ENCODE data around the gene FLACC1.

The FLACC1 gene

DNA sequence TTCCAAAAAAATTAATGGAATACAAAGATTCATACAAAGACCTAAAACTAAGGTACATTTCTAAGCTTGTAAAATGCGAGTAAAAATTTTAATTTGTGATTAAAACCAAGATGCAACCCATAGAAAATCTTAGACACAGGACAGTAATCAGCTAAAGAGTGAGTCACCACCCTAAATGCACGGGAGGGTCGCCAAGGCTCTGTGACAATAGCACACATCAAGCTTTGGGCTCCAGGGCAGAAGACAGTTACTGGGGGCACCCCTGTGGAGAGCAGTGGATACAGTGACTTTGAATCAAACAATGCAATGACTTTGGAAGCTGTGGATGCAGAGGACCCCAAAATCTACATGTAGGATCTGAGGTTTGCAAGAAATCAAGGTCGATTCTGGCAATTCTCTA lies 7.5 kb downstream of the FLACC1 start:
- 52 to 61% methylated on average over 2 of the region's 4 CpGs for WGBS, 2 experiments (ENCODE audit: insufficient coverage in 2 of 2)
- H3K4me1 ChIP-seq (ENCODE audit: control insufficient read depth, insufficient read depth, low read length, poor library complexity, severe bottlenecking): no peaks in the 10 kb centered on the region
- no peak overlapping the region for H3K4me3 ChIP-seq (ENCODE audit: extremely low read depth, insufficient read depth, low read length, poor library complexity, severe bottlenecking)
- no peaks in the 10 kb centered on the region for H3K9me3 ChIP-seq (ENCODE audit: control insufficient read depth, low read length)
- no peak overlapping the region for H3K27ac ChIP-seq (ENCODE audit: low read depth, low read length, severe bottlenecking)
- no peaks in the 10 kb centered on the region for H3K36me3 ChIP-seq (ENCODE audit: control insufficient read depth, insufficient read depth, low read length)

DNA sequence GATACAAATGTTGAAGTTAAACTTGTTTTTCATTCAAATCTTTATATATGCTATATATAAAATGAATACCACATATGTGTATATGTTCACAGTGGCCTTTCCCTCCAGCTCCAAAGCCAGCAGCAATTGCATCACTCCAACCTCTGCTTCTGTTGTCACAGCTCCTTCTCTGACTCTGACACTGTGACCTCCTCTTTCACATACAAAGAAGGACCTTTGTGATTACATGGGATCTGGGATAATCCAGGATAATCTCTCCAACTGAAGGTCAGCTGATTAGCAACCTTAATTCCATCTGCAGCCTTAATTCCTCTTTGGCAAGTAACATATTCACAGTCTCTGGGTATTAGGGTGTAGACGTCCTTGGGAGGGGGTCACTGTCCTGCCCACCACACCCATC lies 8.4 kb downstream of the FLACC1 start:
- no peaks in the 10 kb centered on the region for H3K9me3 ChIP-seq (ENCODE audit: control insufficient read depth, low read length)
- no peaks in the 10 kb centered on the region for H3K36me3 ChIP-seq (ENCODE audit: control insufficient read depth, insufficient read depth, low read length)
- H3K4me1 ChIP-seq (ENCODE audit: control insufficient read depth, insufficient read depth, low read length, poor library complexity, severe bottlenecking): no peaks in the 10 kb centered on the region
- H3K27ac ChIP-seq (ENCODE audit: low read depth, low read length, severe bottlenecking): no peak overlapping the region
- 60% methylated on average over 1 of the region's 1 CpG; no CpG with 5 or more reads in 1 of the 2 experiments for WGBS, 2 experiments (ENCODE audit: insufficient coverage in 2 of 2)
- no peak overlapping the region for H3K4me3 ChIP-seq (ENCODE audit: extremely low read depth, insufficient read depth, low read length, poor library complexity, severe bottlenecking)

DNA sequence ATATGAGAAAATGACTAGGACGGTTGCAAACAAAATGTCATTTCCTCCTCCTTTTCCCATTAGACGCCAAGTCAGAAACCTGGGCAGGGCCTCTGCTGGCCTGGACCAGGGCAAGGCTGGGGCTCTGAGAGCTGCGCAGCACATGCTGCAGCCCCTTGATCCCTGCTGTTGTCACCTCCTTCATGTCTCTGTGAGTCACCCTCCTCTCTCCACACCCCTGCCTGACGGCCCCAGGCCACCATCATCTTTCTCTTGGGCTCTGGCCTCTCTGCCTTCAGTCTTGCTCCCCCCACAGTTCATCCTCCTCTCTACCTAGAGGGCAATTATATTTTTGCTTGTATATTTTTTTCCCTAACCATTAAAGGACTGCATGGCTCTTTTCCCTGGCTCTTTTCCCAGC lies 10.0 kb downstream of the FLACC1 start:
- H3K27ac ChIP-seq (ENCODE audit: low read depth, low read length, severe bottlenecking): no peak overlapping the region
- H3K36me3 ChIP-seq (ENCODE audit: control insufficient read depth, insufficient read depth, low read length): no peaks in the 10 kb centered on the region
- no peaks in the 10 kb centered on the region for H3K4me1 ChIP-seq (ENCODE audit: control insufficient read depth, insufficient read depth, low read length, poor library complexity, severe bottlenecking)
- H3K9me3 ChIP-seq (ENCODE audit: control insufficient read depth, low read length): no peaks in the 10 kb centered on the region
- WGBS, 2 experiments (ENCODE audit: insufficient coverage in 2 of 2): 93 to 96% methylated on average over 3 to 4 of the region's 4 CpGs
- no peak overlapping the region for H3K4me3 ChIP-seq (ENCODE audit: extremely low read depth, insufficient read depth, low read length, poor library complexity, severe bottlenecking)

DNA sequence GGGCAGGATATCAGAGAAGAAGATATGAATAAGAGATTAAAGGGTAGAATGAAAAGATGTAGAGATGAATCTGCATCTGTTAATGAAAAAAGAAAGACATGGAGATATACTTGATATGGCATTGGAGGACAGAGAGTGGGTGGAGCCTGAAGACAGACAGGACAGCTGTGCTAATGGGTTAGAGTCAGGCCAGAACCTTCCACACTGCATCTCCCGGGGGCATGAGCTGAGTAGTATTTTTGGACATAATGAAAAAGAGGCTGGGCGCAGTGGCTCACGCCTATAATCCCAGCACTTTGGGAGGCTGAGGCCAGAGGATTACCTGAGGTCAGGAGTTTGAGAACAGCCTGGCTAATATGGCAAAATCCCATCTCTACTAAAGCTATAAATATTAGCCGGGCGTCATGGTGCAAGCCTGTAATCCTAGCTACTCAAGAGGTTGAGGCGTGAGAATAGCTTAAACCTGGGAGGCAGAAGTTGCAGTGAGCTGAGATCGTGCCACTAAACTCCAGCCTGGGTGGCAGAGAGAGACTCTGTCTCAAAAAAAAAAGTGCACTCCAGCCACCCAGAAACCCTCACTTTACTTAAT lies 11.4 kb downstream of the FLACC1 start:
- Histone ChIP-seq H3K4me3 (ENCODE audit: extremely low read depth, insufficient read depth, low read length, poor library complexity, severe bottlenecking) (no peak overlapping the region), H3K27ac (ENCODE audit: low read depth, low read length, severe bottlenecking) (no peak overlapping the region), H3K9me3 (ENCODE audit: control insufficient read depth, low read length) (no peaks in the 10 kb centered on the region), H3K36me3 (ENCODE audit: control insufficient read depth, insufficient read depth, low read length) (no peaks in the 10 kb centered on the region), H3K4me1 (ENCODE audit: control insufficient read depth, insufficient read depth, low read length, poor library complexity, severe bottlenecking) (no peaks in the 10 kb centered on the region)
- WGBS, 2 experiments (ENCODE audit: insufficient coverage in 2 of 2): 91 to 92% methylated on average over 6 to 7 of the region's 7 CpGs

DNA sequence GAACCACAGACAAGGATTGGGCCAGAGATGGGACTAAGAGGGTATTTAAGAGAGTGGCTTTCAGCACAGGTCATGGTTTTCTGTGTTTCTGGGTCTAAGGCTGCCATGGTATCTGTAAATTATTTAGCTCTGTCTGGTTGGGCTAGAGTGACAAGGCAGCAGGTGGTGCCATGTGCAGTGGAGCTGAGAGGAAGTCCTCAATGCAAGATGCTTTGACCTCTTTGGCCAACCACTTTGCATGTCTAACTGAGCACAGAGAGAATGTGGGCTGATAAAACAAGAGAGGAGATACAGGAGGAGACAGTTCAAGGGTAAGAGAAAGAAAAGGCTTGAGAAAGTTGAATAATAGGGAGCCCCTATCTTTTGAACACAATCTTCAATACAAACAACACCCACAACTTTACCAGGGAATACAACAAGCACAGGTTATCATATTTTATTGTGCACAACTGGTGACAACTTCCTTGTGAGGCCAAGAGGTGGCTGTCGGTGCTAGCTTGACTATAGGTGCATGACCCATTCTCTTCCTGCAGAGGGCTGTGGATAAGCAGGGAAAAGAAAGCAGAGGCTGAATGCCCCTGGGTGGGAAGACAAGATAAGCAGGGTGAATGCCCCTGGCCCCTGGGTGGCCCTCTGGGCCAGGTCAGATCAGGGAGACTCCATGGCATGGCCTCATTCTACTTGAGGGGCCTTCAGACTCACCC lies 12.3 kb downstream of the FLACC1 start:
- H3K27ac ChIP-seq (ENCODE audit: low read depth, low read length, severe bottlenecking): no peak overlapping the region
- no peaks in the 10 kb centered on the region for H3K36me3 ChIP-seq (ENCODE audit: control insufficient read depth, insufficient read depth, low read length)
- no peaks in the 10 kb centered on the region for H3K4me1 ChIP-seq (ENCODE audit: control insufficient read depth, insufficient read depth, low read length, poor library complexity, severe bottlenecking)
- H3K4me3 ChIP-seq (ENCODE audit: extremely low read depth, insufficient read depth, low read length, poor library complexity, severe bottlenecking): no peak overlapping the region
- 60 to 88% methylated on average over 1 of the region's 1 CpG for WGBS, 2 experiments (ENCODE audit: insufficient coverage in 2 of 2)
- H3K9me3 ChIP-seq (ENCODE audit: control insufficient read depth, low read length): no peaks in the 10 kb centered on the region

DNA sequence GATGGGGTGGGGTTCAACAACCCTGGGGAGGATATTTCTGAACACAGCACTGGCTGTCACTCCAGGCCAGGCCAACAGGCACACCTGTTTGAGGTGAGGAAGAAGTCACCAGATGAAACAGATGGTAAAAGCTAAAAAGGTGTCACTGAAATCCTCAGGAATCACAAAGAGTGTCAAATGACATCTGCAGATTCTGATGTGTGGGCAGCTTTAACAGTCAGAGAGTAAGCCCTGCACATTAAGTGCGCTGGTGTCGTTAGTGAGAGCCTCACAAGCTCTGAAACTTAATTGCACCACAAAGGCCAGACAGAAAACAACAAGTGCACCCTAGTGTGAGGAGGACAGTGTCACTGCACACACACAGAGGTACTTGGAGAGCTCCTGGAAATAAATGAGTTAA lies 13.6 kb downstream of the FLACC1 start:
- no peak overlapping the region for H3K4me3 ChIP-seq (ENCODE audit: extremely low read depth, insufficient read depth, low read length, poor library complexity, severe bottlenecking)
- no peaks in the 10 kb centered on the region for H3K4me1 ChIP-seq (ENCODE audit: control insufficient read depth, insufficient read depth, low read length, poor library complexity, severe bottlenecking)
- no peaks in the 10 kb centered on the region for H3K36me3 ChIP-seq (ENCODE audit: control insufficient read depth, insufficient read depth, low read length)
- no peak overlapping the region for H3K27ac ChIP-seq (ENCODE audit: low read depth, low read length, severe bottlenecking)
- no peaks in the 10 kb centered on the region for H3K9me3 ChIP-seq (ENCODE audit: control insufficient read depth, low read length)
- WGBS, 2 experiments (ENCODE audit: insufficient coverage in 2 of 2): 92 to 93% methylated on average over 2 of the region's 2 CpGs

DNA sequence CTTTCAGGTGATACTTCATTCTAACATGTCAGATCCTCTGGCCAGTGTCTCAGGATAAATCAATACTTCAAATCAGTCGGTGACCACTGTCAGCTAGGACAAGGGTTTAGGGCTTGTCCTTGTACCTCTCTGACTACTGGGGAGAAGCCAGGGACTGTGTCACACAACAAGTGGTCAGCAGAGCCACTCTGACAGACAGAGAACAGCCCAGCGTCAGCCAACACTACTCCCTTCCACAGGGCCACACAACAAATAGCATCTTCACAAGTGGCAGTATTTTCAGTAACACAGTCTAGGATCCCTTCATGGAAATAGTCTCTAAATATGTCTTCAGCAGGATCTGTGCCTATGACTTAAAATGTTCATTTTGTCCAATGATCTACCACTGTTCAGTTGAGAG lies 14.2 kb downstream of the FLACC1 start:
- Histone ChIP-seq H3K36me3 (ENCODE audit: control insufficient read depth, insufficient read depth, low read length) (no peaks in the 10 kb centered on the region), H3K4me1 (ENCODE audit: control insufficient read depth, insufficient read depth, low read length, poor library complexity, severe bottlenecking) (no peaks in the 10 kb centered on the region), H3K4me3 (ENCODE audit: extremely low read depth, insufficient read depth, low read length, poor library complexity, severe bottlenecking) (no peak overlapping the region), H3K27ac (ENCODE audit: low read depth, low read length, severe bottlenecking) (no peak overlapping the region), H3K9me3 (ENCODE audit: control insufficient read depth, low read length) (no peaks in the 10 kb centered on the region)
- WGBS, 2 experiments (ENCODE audit: insufficient coverage in 2 of 2): 100% methylated on average over 1 to 2 of the region's 2 CpGs

DNA sequence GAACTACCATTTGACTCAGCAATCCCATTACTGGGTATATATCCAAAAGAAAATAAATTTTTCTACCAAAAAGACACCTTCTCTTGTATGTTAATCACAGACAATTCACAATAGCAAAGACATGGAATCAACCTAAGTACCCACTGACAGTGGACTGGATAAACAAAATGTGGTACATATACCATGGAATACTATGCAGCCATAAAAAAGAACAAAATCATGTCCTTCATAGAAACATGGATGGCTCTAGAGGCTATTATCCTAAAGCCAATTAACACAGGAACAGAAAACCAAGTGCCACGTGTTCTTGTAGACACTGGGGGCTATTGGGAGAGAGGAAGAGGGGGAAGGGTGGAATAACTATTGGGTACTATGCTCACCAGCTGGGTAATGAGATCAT lies 27.7 kb downstream of the FLACC1 start:
- Histone ChIP-seq H3K36me3 (ENCODE audit: control insufficient read depth, insufficient read depth, low read length) (no peaks in the 10 kb centered on the region), H3K27ac (ENCODE audit: low read depth, low read length, severe bottlenecking) (no peak overlapping the region), H3K4me1 (ENCODE audit: control insufficient read depth, insufficient read depth, low read length, poor library complexity, severe bottlenecking) (no peaks in the 10 kb centered on the region), H3K4me3 (ENCODE audit: extremely low read depth, insufficient read depth, low read length, poor library complexity, severe bottlenecking) (no peak overlapping the region), H3K9me3 (ENCODE audit: control insufficient read depth, low read length) (peaks cover 3% of the 10 kb centered on the region)
- WGBS, 2 experiments (ENCODE audit: insufficient coverage in 2 of 2): no CpG with 5 or more reads among the region's 1 CpG

DNA sequence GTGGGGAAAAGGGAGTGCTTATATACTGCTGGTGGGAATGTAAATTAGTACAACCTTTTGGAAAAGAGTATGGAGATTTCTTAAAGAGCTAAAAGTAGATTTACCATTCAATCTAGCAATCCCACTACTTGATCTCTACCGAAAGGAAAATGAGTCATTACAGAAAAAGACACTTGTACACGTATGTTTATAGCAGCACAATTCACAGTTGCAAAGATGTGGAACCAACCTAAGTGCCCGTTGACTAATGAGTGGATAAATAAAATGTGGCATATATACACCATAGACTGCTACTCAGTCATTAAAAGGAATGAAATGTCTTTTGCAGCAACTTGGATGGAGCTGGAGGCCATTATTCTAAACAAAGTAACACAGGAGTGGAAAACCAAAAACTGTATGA lies 29.5 kb downstream of the FLACC1 start:
- Histone ChIP-seq H3K9me3 (ENCODE audit: control insufficient read depth, low read length) (peaks cover 10% of the 10 kb centered on the region), H3K4me1 (ENCODE audit: control insufficient read depth, insufficient read depth, low read length, poor library complexity, severe bottlenecking) (no peaks in the 10 kb centered on the region), H3K4me3 (ENCODE audit: extremely low read depth, insufficient read depth, low read length, poor library complexity, severe bottlenecking) (no peak overlapping the region), H3K27ac (ENCODE audit: low read depth, low read length, severe bottlenecking) (no peak overlapping the region), H3K36me3 (ENCODE audit: control insufficient read depth, insufficient read depth, low read length) (no peaks in the 10 kb centered on the region)
- 71% methylated on average over 1 of the region's 3 CpGs; no CpG with 5 or more reads in 1 of the 2 experiments for WGBS, 2 experiments (ENCODE audit: insufficient coverage in 2 of 2)

DNA sequence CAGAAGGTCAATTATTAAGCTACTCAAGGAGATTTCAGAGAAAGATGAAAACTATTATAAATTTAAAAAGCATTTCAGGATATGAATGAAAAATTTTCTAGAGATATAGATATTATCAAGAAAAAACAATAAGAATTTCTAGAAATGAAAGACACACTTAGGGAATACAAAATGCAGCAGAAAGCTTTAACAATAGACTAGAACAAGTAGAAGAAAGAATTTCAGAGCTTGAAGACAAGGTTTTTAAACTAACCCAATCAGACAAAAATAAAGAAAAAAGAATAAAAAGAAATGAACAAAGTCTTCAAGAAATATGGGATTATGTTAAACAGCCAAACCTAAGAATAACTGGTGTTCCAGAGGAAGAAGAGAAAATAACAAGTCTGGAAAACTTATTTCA lies 34.4 kb downstream of the FLACC1 start:
- Histone ChIP-seq H3K27ac (ENCODE audit: low read depth, low read length, severe bottlenecking) (no peak overlapping the region), H3K4me3 (ENCODE audit: extremely low read depth, insufficient read depth, low read length, poor library complexity, severe bottlenecking) (no peak overlapping the region), H3K9me3 (ENCODE audit: control insufficient read depth, low read length) (peaks cover 10% of the 10 kb centered on the region), H3K4me1 (ENCODE audit: control insufficient read depth, insufficient read depth, low read length, poor library complexity, severe bottlenecking) (peaks cover 13% of the 10 kb centered on the region), H3K36me3 (ENCODE audit: control insufficient read depth, insufficient read depth, low read length) (no peaks in the 10 kb centered on the region)

DNA sequence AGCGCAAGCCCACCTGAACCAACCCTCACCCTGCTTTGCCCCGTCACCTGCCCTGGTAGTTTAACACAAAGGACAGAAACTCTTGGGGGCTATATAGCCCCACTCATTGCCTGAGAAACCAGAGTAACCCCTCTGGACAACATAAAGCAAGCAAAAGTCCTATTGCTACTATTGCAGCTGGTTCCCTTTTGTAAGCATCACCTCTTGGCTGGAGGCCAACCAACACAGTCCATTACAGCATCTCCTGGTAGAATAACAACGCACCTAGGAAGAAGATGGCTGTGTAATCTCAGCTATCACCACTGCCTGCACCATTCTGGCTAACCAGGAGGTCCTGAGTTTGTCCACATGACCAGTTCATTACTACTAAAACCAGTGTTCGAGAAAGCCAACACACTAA lies 36.4 kb downstream of the FLACC1 start:
- H3K9me3 ChIP-seq (ENCODE audit: control insufficient read depth, low read length): peaks cover 7% of the 10 kb centered on the region
- WGBS, 2 experiments (ENCODE audit: insufficient coverage in 2 of 2): 90 to 100% methylated on average over 3 to 4 of the region's 4 CpGs
- no peaks in the 10 kb centered on the region for H3K36me3 ChIP-seq (ENCODE audit: control insufficient read depth, insufficient read depth, low read length)
- peaks cover 13% of the 10 kb centered on the region for H3K4me1 ChIP-seq (ENCODE audit: control insufficient read depth, insufficient read depth, low read length, poor library complexity, severe bottlenecking)
- no peak overlapping the region for H3K27ac ChIP-seq (ENCODE audit: low read depth, low read length, severe bottlenecking)
- H3K4me3 ChIP-seq (ENCODE audit: extremely low read depth, insufficient read depth, low read length, poor library complexity, severe bottlenecking): no peak overlapping the region

All from mesodermal cell (in vitro differentiated cells).